Neural crest cell (in vitro differentiated cells): ENCODE data around the gene MRPL42. TPM values are rescaled to one million over a fixed set of nuclear protein-coding genes. Genes with fewer than 3 reads are reported as not detected.

Experiments used
- DNase-seq: peaks from one replicate; pipeline ENCODE4 v3.0.0; 2021; ENCODE audit warnings: low read depth, mixed read lengths, low spot score
- H3K27ac Mint-ChIP-seq: one replicate; pipeline ENCODE4 v1.8.0; 2021; ENCODE audit warnings: mild to moderate bottlenecking, mixed read lengths; ENCODE audit not compliant: unreplicated experiment
- H3K27me3 Mint-ChIP-seq: 2 replicates; pipeline ENCODE4 v1.8.0; 2021; ENCODE audit warnings: low read depth, mild to moderate bottlenecking, mixed read lengths
- H3K36me3 Mint-ChIP-seq: 2 replicates; pipeline ENCODE4 v1.8.0; 2021; ENCODE audit warnings: low read depth, mild to moderate bottlenecking, mixed read lengths
- H3K4me1 Mint-ChIP-seq: 2 replicates; pipeline ENCODE4 v1.8.0; 2021; ENCODE audit warnings: mixed read lengths
- H3K4me3 Mint-ChIP-seq: one replicate; pipeline ENCODE4 v1.8.0; 2021; ENCODE audit warnings: mild to moderate bottlenecking, mixed read lengths
- H3K9me3 Mint-ChIP-seq: 2 replicates; pipeline ENCODE4 v1.8.0; 2021; ENCODE audit warnings: mixed read lengths
- CTCF ChIP-seq: fragments of 200-600 bp; sonication (generic); conservative IDR thresholded peaks from 2 replicates; pipeline ENCODE4 v1.5.0; 2021; ENCODE audit warnings: antibody characterized with exemption, mild to moderate bottlenecking
- total RNA-seq: library from RNA; stranded (reverse); gene quantifications from 2 replicates; pipeline ENCODE4 v1.2.1, GENCODE V29; 2021

The MRPL42 gene
- total RNA-seq, 1 donor from 2014 or later, result 117 TPM

- no peaks in the 10 kb centered on the region for H3K36me3 Mint-ChIP-seq
- no peak overlapping the region for H3K27ac Mint-ChIP-seq
- H3K9me3 Mint-ChIP-seq, result no peaks in the 10 kb centered on the region
- peaks cover 4% of the 10 kb centered on the region for H3K4me1 Mint-ChIP-seq
- H3K4me3 Mint-ChIP-seq, result no peak overlapping the region
- no peaks in the 10 kb centered on the region for H3K27me3 Mint-ChIP-seq
- TF ChIP-seq CTCF, result no peak
- DNase-seq, result no peak
Observed at GRCh38 chr12:93521225-93522080, 54.1 kb downstream of the MRPL42 start.

DNA sequence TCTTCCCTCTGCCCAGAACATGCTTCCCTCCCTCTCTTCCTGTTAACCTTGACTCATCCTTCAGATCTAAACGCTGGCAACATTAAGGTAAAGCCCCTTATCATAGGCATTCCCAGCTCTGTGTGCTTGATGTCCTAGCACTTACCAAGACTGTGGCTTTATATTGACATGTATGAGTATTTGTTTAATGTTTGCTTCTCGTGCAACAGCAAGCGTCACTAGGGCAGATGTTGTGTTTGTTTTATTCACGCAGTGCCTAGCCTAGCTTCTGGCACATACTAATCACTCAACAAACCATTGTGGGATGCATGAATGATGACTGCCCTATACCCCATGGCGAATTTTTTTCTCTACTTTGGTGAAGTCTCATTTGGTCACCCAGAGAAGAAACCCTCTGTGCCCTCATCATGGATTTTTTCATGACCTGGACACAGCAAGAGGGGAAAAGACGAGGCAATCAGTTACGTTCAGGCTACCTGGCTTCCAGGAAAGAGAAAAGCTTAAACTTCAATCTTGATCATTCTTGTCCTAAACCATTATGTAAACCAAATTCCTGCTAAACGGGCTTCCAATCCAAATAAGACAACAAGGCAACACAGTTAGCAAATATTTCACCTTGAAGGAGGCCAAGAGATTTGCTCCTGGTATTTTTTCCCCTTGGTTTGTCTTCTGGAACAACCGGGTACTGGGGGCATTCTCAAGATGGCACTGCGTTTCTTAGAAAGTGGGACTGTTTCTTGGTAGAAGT lies 57.2 kb downstream of the MRPL42 start:
- Mint-ChIP-seq H3K9me3 (no peaks in the 10 kb centered on the region), H3K36me3 (no peaks in the 10 kb centered on the region), H3K27me3 (no peaks in the 10 kb centered on the region), H3K4me3 (no peak overlapping the region), H3K4me1 (peaks cover 11% of the 10 kb centered on the region), H3K27ac (no peak overlapping the region)
- no peak for TF ChIP-seq CTCF
- no peak for DNase-seq

GRCh38 chr12:93526786-93527428 lies 59.6 kb downstream of the MRPL42 start:
- DNase-seq, result no peak

DNA sequence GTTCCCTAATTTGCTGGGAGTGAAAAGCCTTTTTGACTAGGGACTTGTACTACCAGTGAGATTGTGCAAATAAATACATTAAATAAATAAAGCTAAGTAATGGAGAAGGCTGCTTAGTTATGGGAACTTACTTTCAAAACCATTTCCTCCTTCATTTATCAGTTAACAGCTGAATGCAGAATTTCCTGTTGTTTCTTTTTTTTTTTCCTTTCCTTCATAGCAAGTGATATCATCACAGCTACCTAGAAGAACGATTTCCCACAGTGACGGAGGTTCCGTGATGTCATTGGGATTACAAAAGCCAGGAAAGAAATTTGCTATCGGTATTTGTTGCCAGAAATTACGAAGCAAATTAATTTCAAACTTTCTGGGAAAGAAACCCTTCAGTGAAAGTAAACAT lies 63.0 kb downstream of the MRPL42 start:
- no peak for TF ChIP-seq CTCF

More at GRCh38 chr12:93526786-93527428, 59.6 kb downstream of the MRPL42 start:
- peaks cover 4% of the 10 kb centered on the region for H3K9me3 Mint-ChIP-seq
- TF ChIP-seq CTCF, result no peak
- H3K27me3 Mint-ChIP-seq, result no peaks in the 10 kb centered on the region
- no peak overlapping the region for H3K27ac Mint-ChIP-seq
- H3K4me3 Mint-ChIP-seq, result no peak overlapping the region
- H3K36me3 Mint-ChIP-seq, result no peaks in the 10 kb centered on the region
- H3K4me1 Mint-ChIP-seq, result peaks cover 11% of the 10 kb centered on the region

GRCh38 chr12:93533310-93533709 lies 66.0 kb downstream of the MRPL42 start:
- peaks cover 4% of the 10 kb centered on the region for H3K9me3 Mint-ChIP-seq

More for the DNA sequence above, 63.0 kb downstream of the MRPL42 start:
- H3K4me1 Mint-ChIP-seq, result peaks cover 11% of the 10 kb centered on the region
- H3K4me3 Mint-ChIP-seq, result no peak overlapping the region
- no peak overlapping the region for H3K27ac Mint-ChIP-seq
- no peak for DNase-seq
- no peaks in the 10 kb centered on the region for H3K27me3 Mint-ChIP-seq
- H3K36me3 Mint-ChIP-seq, result no peaks in the 10 kb centered on the region
- H3K9me3 Mint-ChIP-seq, result peaks cover 4% of the 10 kb centered on the region

More at GRCh38 chr12:93533310-93533709, 66.0 kb downstream of the MRPL42 start:
- Mint-ChIP-seq H3K36me3 (no peaks in the 10 kb centered on the region), H3K27ac (no peak overlapping the region), H3K27me3 (no peaks in the 10 kb centered on the region), H3K4me1 (no peaks in the 10 kb centered on the region), H3K4me3 (no peak overlapping the region)
- TF ChIP-seq CTCF, result no peak
- no peak for DNase-seq
